ENCODE results near the gene PREX1. TPM values are rescaled to one million over a fixed set of nuclear protein-coding genes. Genes with fewer than 3 reads are reported as not detected.

Gene PREX1
- total RNA-seq, 1 donor from 2014 or later = 11.2 TPM

- intact Hi-C loops (cut with micrococcal nuclease) = no loop called here
- no peak for TF ChIP-seq CTCF (IDR thresholded peaks at IDR 0.05; ENCODE audit: borderline replicate concordance)
- H3K4me3 ChIP-seq = no peak overlapping the region
- no peak for DNase-seq
- no peaks in the 10 kb centered on the region for H3K9me3 ChIP-seq (replicated peaks)
- H3K4me1 ChIP-seq = peaks cover 24% of the 10 kb centered on the region
- no peak overlapping the region for H3K27ac ChIP-seq (replicated peaks)
- H3K36me3 ChIP-seq = peaks cover 9% of the 10 kb centered on the region
- no peaks in the 10 kb centered on the region for H3K27me3 ChIP-seq (ENCODE audit: low read depth)
Observed at GRCh38 chr20:48740292-48740649, 87.5 kb downstream of the PREX1 start.

GRCh38 chr20:48739395-48740291 lies 88.2 kb downstream of the PREX1 start:
- no peak for TF ChIP-seq CTCF (IDR thresholded peaks at IDR 0.05; ENCODE audit: borderline replicate concordance)
- Histone ChIP-seq H3K27ac (replicated peaks) (no peak overlapping the region), H3K27me3 (ENCODE audit: low read depth) (no peaks in the 10 kb centered on the region), H3K9me3 (replicated peaks) (no peaks in the 10 kb centered on the region), H3K36me3 (peaks cover 7% of the 10 kb centered on the region), H3K4me1 (peaks cover 31% of the 10 kb centered on the region), H3K4me3 (no peak overlapping the region)
- intact Hi-C loops (cut with micrococcal nuclease) = loop anchor here (5.0 kb wide), 1 partner anchor 52 kb away; no protein-coding TSS in a partner anchor
- no peak for DNase-seq

- Histone ChIP-seq H3K36me3 (peaks cover 7% of the 10 kb centered on the region), H3K27me3 (ENCODE audit: low read depth) (no peaks in the 10 kb centered on the region), H3K9me3 (replicated peaks) (no peaks in the 10 kb centered on the region), H3K4me1 (peaks cover 39% of the 10 kb centered on the region), H3K4me3 (no peak overlapping the region), H3K27ac (replicated peaks) (peak overlapping the region; percentile 12)
- TF ChIP-seq CTCF (IDR thresholded peaks at IDR 0.05; ENCODE audit: borderline replicate concordance) = no peak
- DNase-seq = no peak
- intact Hi-C loops (cut with micrococcal nuclease) = loop anchor here (5.0 kb wide), 1 partner anchor 51 kb away; no protein-coding TSS in a partner anchor
Observed at GRCh38 chr20:48738399-48739304, 89.1 kb downstream of the PREX1 start.

GRCh38 chr20:48738094-48738398 lies 89.8 kb downstream of the PREX1 start:
- H3K4me1 ChIP-seq = peaks cover 44% of the 10 kb centered on the region
- DNase-seq = no peak
- H3K27me3 ChIP-seq (ENCODE audit: low read depth) = no peaks in the 10 kb centered on the region
- H3K36me3 ChIP-seq = peaks cover 7% of the 10 kb centered on the region
- intact Hi-C loops (cut with micrococcal nuclease) = loop anchor here (5.0 kb wide), 1 partner anchor 51 kb away; no protein-coding TSS in a partner anchor
- peak overlapping the region; percentile 12 for H3K27ac ChIP-seq (replicated peaks)
- TF ChIP-seq CTCF (IDR thresholded peaks at IDR 0.05; ENCODE audit: borderline replicate concordance) = no peak
- no peak overlapping the region for H3K4me3 ChIP-seq
- no peaks in the 10 kb centered on the region for H3K9me3 ChIP-seq (replicated peaks)

GRCh38 chr20:48737434-48738093 lies 90.2 kb downstream of the PREX1 start:
- H3K9me3 ChIP-seq (replicated peaks) = no peaks in the 10 kb centered on the region
- intact Hi-C loops (cut with micrococcal nuclease) = loop anchor here (5.0 kb wide), 1 partner anchor 50 kb away; no protein-coding TSS in a partner anchor
- peak overlapping the region; percentile 12 for H3K27ac ChIP-seq (replicated peaks)
- no peak for DNase-seq
- no peak overlapping the region for H3K4me3 ChIP-seq
- TF ChIP-seq CTCF (IDR thresholded peaks at IDR 0.05; ENCODE audit: borderline replicate concordance) = no peak
- no peaks in the 10 kb centered on the region for H3K27me3 ChIP-seq (ENCODE audit: low read depth)
- H3K4me1 ChIP-seq = peaks cover 49% of the 10 kb centered on the region
- peaks cover 7% of the 10 kb centered on the region for H3K36me3 ChIP-seq
